ENCODE results near the gene BICRAL. TPM values are rescaled to one million over a fixed set of nuclear protein-coding genes. Genes with fewer than 3 reads are reported as not detected.

BICRAL gene
- total and polyA plus RNA-seq, 2 donors (not counting 1 experiment from before 2014, with no cell fraction given), result 6.9 to 11.5 TPM

DNA sequence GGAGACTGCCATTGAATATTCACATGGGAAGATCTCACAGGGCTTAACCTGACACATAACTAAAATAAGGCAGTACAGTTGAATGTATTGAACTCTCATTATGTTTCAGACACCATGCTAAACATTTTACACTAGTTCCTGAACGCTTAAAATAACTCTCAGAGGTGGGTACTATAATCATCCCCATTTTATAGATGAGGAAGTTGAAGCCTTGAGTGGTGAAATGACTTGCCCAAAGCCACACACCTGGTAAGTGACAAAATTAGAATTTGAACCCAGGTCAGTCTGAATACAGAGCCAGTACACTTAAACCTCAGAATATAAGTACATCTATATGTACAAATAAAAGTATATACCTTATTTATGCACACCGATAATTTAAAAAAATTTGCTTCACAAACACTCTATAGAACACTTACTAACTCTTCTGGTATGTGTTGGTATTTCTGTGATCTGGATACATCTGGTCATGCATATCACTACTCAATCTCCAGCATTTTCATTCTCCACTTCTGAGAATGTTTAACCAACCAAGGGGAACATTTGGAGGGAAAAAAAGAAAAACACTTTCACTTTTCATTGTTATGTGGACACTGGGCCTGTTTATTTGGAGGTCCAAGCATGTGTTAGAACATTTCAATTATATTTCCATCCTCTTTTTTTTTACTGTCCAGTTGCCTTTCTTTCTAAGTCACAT, 4.6 kb upstream of the BICRAL start:
- H2AFZ ChIP-seq (ENCODE audit: low read length), result no peak overlapping the region

DNA sequence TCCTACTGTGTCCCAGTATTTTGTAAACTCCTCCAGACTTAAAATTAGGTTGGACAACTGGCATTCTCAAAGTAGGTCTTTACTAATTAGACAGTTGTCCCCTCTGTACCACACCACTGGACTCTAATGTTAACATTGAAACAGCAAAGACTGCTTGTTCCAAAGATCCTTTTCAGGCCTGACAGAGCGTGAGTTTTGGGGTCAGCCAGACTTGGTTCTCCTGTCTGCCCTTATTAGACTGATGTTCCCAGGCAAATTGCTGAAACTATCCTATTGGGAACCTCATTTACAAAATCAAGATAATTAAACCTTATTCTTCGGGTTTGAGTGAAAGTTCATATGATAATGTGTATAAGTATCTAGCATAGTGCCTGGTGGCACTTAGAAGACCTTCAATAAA, 3.7 kb upstream of the BICRAL start:
- Histone ChIP-seq H3K4me3 (replicated peaks in 1 of 4; ENCODE audit: control extremely low read depth in 1 of 4, insufficient read depth in 1 of 4, low read depth in 3 of 4, low read length in 4 of 4) (no peak overlapping the region), H3K4me1 (ENCODE audit: control insufficient read depth, extremely low read depth, insufficient read depth, low read length) (no peaks in the 10 kb centered on the region), H3K27me3 (ENCODE audit: control insufficient read depth, insufficient read depth, low read length) (no peaks in the 10 kb centered on the region), H4K20me1 (ENCODE audit: control insufficient read depth, extremely low read depth, insufficient read depth, low read length) (no peaks in the 10 kb centered on the region), H3K9me3 (ENCODE audit: control insufficient read depth, insufficient read depth, low read depth, low read length) (no peaks in the 10 kb centered on the region), H2AFZ (ENCODE audit: low read length) (no peak overlapping the region), H3K4me2 (ENCODE audit: extremely low read depth, insufficient read depth, low read length) (no peak overlapping the region), H3K9ac (ENCODE audit: insufficient read depth, low read length) (no peak overlapping the region), H3K79me2 (ENCODE audit: control insufficient read depth, insufficient read depth, low read length) (no peaks in the 10 kb centered on the region), H3K27ac (ENCODE audit: insufficient read depth, low read length) (no peak overlapping the region), H3K36me3 (ENCODE audit: control insufficient read depth, insufficient read depth, low read length) (no peaks in the 10 kb centered on the region)
- TF ChIP-seq, protein P1, sequence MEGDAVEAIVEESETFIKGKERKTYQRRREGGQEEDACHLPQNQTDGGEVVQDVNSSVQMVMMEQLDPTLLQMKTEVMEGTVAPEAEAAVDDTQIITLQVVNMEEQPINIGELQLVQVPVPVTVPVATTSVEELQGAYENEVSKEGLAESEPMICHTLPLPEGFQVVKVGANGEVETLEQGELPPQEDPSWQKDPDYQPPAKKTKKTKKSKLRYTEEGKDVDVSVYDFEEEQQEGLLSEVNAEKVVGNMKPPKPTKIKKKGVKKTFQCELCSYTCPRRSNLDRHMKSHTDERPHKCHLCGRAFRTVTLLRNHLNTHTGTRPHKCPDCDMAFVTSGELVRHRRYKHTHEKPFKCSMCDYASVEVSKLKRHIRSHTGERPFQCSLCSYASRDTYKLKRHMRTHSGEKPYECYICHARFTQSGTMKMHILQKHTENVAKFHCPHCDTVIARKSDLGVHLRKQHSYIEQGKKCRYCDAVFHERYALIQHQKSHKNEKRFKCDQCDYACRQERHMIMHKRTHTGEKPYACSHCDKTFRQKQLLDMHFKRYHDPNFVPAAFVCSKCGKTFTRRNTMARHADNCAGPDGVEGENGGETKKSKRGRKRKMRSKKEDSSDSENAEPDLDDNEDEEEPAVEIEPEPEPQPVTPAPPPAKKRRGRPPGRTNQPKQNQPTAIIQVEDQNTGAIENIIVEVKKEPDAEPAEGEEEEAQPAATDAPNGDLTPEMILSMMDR (conservative IDR thresholded peaks at IDR 0.05 in 1 of 2, IDR thresholded peaks at IDR 0.05 in 1 of 2; ENCODE audit: low read depth in 1 of 2, low read length in 2 of 2), result no peak
- no peak for TF ChIP-seq EZH2 (IDR thresholded peaks at IDR 0.05; ENCODE audit: low read length, missing control alignments)
- no peak for DNase-seq (ENCODE audit: low read depth in 2 of 2)

More for the DNA sequence above, 4.6 kb upstream of the BICRAL start:
- Histone ChIP-seq H3K27me3 (ENCODE audit: control insufficient read depth, insufficient read depth, low read length) (no peaks in the 10 kb centered on the region), H3K27ac (ENCODE audit: insufficient read depth, low read length) (no peak overlapping the region), H3K4me1 (ENCODE audit: control insufficient read depth, extremely low read depth, insufficient read depth, low read length) (no peaks in the 10 kb centered on the region), H3K36me3 (ENCODE audit: control insufficient read depth, insufficient read depth, low read length) (no peaks in the 10 kb centered on the region), H3K4me3 (replicated peaks in 1 of 4; ENCODE audit: control extremely low read depth in 1 of 4, insufficient read depth in 1 of 4, low read depth in 3 of 4, low read length in 4 of 4) (no peak overlapping the region), H4K20me1 (ENCODE audit: control insufficient read depth, extremely low read depth, insufficient read depth, low read length) (no peaks in the 10 kb centered on the region), H3K79me2 (ENCODE audit: control insufficient read depth, insufficient read depth, low read length) (no peaks in the 10 kb centered on the region), H3K4me2 (ENCODE audit: extremely low read depth, insufficient read depth, low read length) (no peak overlapping the region), H3K9me3 (ENCODE audit: control insufficient read depth, insufficient read depth, low read depth, low read length) (no peaks in the 10 kb centered on the region), H3K9ac (ENCODE audit: insufficient read depth, low read length) (no peak overlapping the region)
- TF ChIP-seq, protein P1 (conservative IDR thresholded peaks at IDR 0.05 in 1 of 2, IDR thresholded peaks at IDR 0.05 in 1 of 2; ENCODE audit: low read depth in 1 of 2, low read length in 2 of 2), result no peak
- no peak for TF ChIP-seq EZH2 (IDR thresholded peaks at IDR 0.05; ENCODE audit: low read length, missing control alignments)
- peak; percentile 59 to 60 for DNase-seq (ENCODE audit: low read depth in 2 of 2)

DNA sequence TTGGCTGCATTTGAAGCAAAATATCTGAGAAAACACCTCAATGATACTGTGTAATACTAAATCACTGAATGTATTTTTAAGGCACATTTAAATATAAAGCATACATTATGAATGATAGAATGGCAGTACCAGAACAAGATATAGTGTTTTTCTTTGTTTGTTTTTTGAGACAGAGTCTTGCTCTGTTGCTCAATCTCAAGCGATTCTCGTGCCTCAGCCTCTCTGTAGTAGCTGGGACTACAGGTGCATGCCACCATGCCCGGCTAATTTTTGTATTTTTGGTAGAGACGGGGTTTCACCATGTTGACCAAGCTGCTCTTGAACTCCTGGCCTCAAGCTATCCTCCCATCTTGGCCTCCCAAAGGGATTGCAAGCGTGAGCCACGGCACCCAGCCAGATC, 2.3 kb upstream of the BICRAL start:
- H3K36me3 ChIP-seq (ENCODE audit: control insufficient read depth, insufficient read depth, low read length), result no peaks in the 10 kb centered on the region

More for the DNA sequence above, 2.3 kb upstream of the BICRAL start:
- Histone ChIP-seq H3K27me3 (ENCODE audit: control insufficient read depth, insufficient read depth, low read length) (no peaks in the 10 kb centered on the region), H3K9ac (ENCODE audit: insufficient read depth, low read length) (no peak overlapping the region), H3K27ac (ENCODE audit: insufficient read depth, low read length) (no peak overlapping the region), H3K4me3 (replicated peaks in 1 of 4; ENCODE audit: control extremely low read depth in 1 of 4, insufficient read depth in 1 of 4, low read depth in 3 of 4, low read length in 4 of 4) (no peak overlapping the region), H3K4me2 (ENCODE audit: extremely low read depth, insufficient read depth, low read length) (no peak overlapping the region), H3K9me3 (ENCODE audit: control insufficient read depth, insufficient read depth, low read depth, low read length) (no peaks in the 10 kb centered on the region), H4K20me1 (ENCODE audit: control insufficient read depth, extremely low read depth, insufficient read depth, low read length) (no peaks in the 10 kb centered on the region), H3K4me1 (ENCODE audit: control insufficient read depth, extremely low read depth, insufficient read depth, low read length) (no peaks in the 10 kb centered on the region), H3K79me2 (ENCODE audit: control insufficient read depth, insufficient read depth, low read length) (peaks cover 13% of the 10 kb centered on the region), H2AFZ (ENCODE audit: low read length) (no peak overlapping the region)
- DNase-seq (ENCODE audit: low read depth in 2 of 2), result no peak
- no peak for TF ChIP-seq EZH2 (IDR thresholded peaks at IDR 0.05; ENCODE audit: low read length, missing control alignments)
- TF ChIP-seq, protein P1 (conservative IDR thresholded peaks at IDR 0.05 in 1 of 2, IDR thresholded peaks at IDR 0.05 in 1 of 2; ENCODE audit: low read depth in 1 of 2, low read length in 2 of 2), result no peak
